Activated CD4-positive, CD25-positive, alpha-beta regulatory T cell treated with anti-CD3 and anti-CD28 coated beads, Interleukin-2, amount 50 U/mL, for 16 hours (primary cell): ENCODE results near the gene TRPV4.

Experiments used
- DNase-seq: peaks from one replicate; pipeline ENCODE4 v3.0.0-alpha.2; 2020; ENCODE audit warnings: low read depth, low spot score

TRPV4 gene

DNA sequence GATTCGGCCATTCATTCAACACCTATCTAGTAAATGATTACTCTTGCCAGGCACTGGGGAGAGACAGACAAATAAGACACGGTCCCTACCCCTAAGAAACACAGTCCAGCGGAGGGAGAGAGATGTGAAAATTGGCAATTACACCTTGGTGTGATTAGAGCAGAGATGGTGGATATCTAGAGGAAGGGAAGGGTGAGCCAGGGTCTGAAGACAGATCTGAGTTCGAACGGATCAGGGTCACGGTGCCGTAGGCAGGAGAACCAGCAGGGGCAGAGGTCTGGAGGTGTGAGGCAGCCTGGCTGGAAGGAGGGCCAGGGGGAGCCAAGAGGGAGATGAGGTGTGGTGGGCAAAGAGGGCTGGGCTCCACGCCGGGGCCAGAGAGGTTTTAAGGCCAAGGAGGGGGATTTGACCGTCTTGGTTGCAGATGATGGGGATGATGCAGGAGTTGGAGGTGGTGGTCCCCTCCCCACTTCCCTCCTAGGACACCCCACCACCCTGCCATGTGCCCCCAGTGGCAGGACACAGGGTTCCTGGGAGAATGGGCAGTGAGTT is 92.4 kb downstream of the TRPV4 start:
- no peak for DNase-seq

DNA sequence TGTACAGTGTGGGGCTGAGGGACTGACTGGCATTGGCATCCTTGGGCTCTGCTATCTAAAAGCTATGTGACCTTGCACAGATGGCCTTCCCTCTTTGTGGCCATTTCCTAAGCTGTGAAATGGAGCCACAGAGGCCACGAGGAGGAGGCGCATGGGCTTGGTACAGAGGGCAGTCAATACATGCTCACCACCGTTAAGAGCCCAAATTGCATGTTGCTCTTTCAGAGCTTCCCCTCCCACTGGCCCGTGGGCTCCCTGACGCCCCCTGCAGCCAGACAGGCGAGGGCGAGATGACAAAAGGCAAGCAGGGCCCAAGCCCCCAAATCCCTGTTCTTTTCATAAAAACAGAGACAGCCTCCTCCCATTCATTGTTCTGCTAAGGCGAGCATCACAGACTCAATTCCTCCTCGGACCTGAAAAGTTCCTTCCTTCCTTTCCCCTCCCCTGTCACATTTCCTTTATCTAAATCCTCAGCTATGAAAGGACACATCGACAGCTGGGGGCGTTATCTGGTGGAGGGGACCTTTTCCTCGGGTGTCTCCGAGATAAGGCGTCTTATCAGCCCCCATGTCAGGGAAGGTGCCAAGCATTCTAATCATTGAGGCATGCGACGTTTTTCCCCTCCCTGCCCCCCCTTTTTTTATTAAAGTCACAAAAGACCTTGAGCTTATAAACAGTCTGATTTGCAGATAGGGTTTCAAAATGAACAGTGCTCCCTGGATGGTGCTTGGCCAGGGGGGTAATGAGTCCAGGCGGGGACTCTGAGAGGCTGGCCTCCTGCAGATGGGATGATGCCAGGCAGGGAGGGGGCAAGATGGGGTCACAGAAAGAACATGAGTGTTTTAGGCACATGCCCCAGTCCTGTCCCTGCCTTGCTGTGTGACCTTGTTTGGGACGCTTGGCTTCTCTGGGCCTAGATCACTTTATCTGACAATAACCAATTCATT is 93.2 kb downstream of the TRPV4 start:
- no peak for DNase-seq

DNA sequence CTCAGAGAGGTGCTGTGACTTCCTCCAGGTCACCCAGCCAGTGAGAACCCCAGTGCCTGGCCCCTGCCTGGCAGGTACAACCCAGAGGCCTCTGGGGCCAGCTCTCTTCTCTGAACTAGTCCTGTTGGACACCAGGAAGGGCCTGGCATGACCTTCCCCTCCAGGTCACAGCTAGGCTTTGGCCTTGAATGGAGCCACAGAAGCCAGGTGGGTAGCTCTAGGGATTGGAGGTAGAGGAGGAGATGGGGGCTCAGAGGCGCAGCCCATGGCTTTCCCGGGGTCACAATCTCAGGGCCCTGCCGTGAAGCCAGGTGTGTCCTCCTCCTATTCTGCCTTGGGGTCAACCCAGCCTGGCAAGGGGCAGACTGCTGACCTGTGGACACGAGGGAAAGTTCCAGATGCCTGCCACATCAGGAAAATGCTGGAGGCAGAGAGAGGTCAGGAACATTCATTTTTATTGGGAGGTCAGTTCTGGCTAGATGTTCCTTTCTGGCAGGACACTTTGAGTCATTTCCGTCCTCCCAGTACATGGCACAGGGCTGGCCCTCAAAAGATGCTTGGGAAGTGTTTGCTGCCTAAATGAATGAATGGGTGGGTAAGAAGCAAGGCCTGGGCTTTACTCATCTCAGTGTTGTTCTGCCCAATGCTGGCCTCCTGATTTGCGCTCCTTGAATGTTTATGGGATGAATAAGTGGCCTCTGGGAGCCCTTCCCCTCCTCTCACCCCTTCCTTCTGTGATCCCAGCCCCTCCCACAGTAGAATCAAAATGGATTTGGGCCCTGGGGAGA is 94.1 kb downstream of the TRPV4 start:
- DNase-seq, result no peak

DNA sequence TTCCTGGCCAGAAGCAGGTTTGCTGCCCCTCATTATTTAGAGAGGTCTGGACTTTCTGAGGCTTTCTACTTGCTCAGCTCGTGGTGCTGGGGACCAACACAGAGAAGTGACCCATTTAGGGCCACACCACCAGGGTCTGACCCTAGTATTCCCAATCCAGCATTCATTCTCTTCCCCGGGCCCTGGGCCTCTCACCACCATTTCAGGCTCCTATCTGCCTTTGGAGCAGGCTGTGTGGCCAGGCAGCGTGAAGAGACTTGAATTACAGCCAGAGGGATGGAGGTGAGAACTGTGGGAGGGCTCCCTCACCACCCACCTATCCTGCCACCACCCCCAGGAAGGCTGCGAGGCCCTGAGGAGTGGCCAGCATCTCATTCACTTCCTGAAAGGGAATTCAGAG is 95.0 kb downstream of the TRPV4 start:
- no peak for DNase-seq

DNA sequence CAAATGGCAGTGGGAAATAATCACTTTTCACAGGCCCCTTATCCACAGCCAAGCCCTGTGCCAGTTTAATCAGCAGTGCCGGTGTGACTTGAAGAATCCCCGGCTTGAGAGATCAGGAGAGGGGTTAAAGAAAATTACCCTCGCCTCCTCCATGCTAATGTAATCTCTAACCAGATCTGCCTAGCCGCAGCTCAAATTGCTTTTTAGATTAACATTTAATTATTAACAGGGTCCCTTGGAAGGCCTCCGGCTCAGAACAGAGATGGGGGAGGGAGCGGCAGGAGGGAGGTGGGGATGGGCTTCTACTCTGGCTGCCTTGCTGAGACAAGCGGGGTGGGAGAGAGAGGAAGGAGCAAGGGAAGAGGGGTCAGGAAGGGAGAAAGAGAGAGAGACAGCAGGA is 95.6 kb downstream of the TRPV4 start:
- DNase-seq, result no peak

DNA sequence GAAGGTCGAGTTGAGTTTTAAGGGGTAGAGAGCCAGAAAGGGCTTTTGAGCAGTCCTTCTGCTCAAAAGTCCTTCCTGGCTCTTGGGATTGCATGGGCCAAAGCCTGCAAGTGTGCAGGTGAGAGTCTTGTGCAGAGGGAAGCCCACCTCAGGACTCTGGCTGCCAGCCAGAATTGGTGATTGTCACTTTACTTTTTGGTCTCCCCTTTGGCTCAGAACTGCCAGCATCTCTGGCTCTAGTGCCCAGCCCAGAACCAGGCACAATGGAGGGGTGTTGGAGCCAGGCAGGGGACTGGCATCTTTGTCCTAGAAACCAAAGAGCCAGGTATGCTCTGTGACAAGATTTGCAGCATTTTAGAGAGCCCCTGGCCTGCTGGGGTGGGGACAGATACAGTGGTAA is 96.1 kb downstream of the TRPV4 start:
- DNase-seq, result no peak

DNA sequence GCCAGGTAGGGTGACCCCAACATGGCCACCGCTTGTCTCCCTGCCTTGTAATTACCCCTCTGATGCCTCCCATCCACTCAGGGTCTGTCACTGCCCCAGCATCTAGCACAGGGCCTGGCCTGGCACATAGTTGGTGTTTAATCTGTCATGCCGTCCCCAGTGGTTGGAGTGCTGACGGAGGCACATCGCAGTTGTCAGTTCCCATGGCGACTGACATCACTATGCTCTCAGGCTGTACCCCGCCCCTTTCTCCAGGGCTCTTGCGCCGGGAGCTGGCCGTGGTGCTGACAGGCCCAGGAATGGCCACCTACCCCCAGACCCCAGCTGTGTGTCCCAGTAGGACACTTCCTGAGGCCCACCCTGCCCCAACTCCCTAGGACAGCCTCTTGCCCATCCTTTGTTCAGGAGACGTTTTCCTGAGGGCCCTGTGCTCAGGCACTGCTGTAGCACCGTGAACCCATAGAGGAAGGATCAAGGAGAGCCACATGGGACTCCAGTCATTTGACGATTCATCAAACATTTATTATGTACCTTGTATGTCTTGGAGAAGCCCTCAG is 96.6 kb downstream of the TRPV4 start:
- no peak for DNase-seq

DNA sequence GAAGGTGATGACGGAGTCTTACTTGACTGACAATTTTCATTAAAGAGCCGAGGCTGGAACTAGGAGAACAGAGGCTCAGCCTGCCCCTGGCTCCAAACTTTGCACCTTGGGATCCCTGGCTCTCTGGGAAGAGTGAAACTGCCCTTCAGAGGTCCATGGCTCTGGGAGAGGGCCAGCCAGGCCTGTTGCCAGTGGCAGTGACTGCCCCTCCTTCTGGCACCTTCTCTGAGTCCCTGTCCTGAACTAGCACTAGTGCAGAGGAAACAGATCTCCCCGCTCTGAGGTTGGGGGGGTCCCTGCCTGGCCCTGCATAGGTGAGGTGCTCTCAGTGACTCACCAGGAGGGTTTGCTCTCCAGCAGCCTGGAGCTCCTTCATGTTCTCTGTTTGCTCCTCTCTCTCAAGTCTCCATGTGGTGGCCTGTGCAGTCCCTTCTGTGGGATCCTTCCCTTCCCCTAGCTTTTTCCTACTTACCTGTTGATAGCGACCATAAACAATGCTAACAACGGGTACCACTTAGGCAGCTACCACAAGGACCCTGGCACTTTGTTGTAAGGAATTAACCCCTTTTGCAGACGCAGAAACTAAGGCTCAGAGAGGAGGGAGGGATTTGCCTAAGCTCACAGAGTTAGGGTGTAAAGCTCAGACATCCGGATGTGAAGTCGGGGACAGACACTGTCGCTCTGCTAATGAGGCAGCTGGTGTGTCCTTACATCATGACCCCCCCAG is 97.2 kb downstream of the TRPV4 start:
- no peak for DNase-seq

DNA sequence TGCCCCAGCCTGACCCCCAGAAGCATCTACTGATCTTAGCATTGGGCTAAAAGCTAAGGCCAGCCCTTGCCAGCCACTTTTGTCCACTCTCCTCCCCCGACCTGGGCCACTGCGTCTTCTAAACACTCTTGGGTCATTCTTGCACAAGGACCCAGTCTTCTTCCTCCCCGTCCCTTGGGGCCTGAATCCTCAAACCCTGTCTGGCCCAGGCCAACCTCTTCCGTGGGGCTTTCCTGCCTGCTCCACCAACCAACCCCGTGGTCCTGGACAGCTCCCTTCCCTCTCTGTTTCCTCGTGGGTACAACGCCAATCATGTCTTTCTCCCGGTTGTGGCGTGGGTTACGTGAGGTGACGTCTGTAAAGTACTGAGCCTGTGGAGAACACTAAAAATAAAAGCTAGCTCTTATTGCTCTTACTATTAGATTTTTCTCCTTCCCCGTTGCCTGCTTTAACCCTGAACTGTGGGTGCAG is 98.1 kb downstream of the TRPV4 start:
- no peak for DNase-seq

DNA sequence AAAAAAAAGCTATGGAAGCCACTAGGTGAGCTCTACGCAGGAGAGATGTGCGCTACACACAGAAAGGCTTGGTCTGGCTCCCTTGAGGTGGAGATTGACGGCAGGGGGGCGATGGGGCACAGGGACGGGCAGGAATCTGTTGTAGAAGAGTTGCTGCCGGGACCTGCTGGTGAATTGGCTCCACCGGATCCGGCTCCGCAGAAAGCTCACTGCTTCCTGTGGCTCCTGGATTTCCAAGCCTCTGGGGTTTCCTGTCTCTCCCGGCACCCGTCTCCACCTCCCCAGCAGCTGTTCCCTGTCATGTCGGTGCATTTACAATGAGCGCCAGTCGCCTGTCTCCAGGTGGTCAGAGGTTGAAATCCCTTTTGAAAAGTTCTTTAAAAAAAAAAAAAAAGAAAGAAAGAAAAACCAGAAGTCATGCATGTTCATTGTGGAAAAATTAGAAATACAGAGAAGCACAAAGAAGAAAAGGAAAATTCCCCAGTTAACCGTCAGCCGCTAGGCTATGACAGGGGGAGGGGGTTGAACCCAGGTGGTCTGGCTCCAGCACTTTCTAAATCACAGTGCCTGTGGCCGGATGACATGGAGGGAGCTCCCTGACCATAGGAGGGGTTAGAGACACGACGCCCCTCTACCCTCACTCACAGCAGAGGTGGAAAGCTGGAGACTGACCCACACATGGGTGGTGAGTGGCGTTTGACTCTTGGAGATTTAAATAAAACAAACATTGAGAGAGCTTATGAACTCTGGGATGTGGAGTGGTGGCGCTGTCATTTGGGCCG is 98.8 kb downstream of the TRPV4 start:
- no peak for DNase-seq
